ENCODE results near the gene AP4B1. TPM values are rescaled to one million over a fixed set of nuclear protein-coding genes. Genes with fewer than 3 reads are reported as not detected.
A peak's percentile ranks its signal among the peaks of the same experiment; 100 is the strongest.
"Not testable (repeated sequence)": the region's sequence is repeated elsewhere in the genome, so short reads cannot be mapped to it uniquely, and the experiment has no call there.

AP4B1 gene
- total RNA-seq, 2 donors from 2014 or later = 46.5 to 61.7 TPM

DNA sequence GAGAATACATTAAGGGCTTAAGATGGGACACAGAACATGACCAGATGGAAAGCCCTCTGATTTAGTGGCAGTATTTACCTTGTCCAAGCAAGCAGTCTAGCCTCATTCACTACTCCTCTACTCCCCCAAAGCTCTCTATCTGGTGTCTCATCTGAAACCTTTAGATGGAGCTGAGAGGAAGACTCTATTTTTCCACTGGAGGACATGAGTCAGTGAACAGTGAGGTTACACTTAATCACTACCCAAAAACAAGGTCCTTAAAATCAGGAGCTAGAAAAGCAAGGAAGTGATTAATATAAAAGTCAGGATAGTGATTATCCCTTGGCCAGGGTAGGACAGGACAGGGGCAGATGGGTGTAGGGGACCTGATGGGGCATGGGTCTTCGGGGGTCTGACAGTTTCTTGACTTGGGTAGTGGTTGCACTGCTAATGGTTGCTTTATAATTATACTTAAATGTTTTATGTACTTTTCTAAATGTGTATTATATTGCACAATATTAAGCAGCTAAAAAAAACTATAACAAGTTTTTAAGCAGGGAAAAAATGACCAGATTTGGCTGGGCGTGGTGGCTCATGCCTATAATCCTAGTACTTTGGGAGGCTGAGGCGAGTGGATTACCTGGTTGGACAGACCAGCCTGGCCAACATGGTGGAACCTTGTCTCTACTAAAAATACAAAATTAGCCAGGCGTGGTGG is 36.1 kb downstream of the AP4B1 start:
- peak; percentile 75 for ATAC-seq (replicated peaks)
- H3K36me3 Mint-ChIP-seq (ENCODE audit: low read depth) = peaks cover 71% of the 10 kb centered on the region
- H3K4me1 Mint-ChIP-seq = peaks cover 13% of the 10 kb centered on the region
- no peaks in the 10 kb centered on the region for H3K9me3 Mint-ChIP-seq
- H3K27me3 Mint-ChIP-seq = no peaks in the 10 kb centered on the region
- peak overlapping the region; percentile 71 for H3K4me3 Mint-ChIP-seq
- peak overlapping the region; percentile 96 for H3K27ac Mint-ChIP-seq

DNA sequence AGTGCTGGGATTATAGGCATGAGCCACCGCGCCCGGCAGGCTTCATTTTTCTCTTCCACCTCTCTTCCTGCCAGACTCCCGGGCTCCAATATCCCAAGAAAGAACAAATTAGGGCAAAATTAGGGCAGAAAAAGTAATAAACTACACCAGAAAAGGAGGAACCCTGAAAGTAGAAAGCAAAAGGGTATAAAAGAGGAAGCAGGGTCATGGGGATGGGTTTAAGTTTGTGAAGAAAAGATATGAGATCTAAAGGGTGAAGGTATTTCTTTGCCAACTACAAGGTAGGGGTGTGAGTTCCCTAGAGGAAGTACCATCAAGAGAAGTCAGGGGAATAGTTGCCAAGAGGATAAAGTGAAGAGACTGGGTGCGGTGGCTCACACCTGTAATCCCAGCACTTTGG is 43.0 kb downstream of the AP4B1 start:
- H3K36me3 Mint-ChIP-seq (ENCODE audit: low read depth) = peaks cover 76% of the 10 kb centered on the region

GRCh38 chr1:113860891-113861290 is 43.7 kb downstream of the AP4B1 start:
- peaks cover 18% of the 10 kb centered on the region for H3K4me1 Mint-ChIP-seq
- ATAC-seq (replicated peaks) = peak; percentile 28
- H3K36me3 Mint-ChIP-seq (ENCODE audit: low read depth) = peaks cover 80% of the 10 kb centered on the region
- H3K27me3 Mint-ChIP-seq = no peaks in the 10 kb centered on the region
- peak overlapping the region; percentile 11 for H3K4me3 Mint-ChIP-seq
- no peaks in the 10 kb centered on the region for H3K9me3 Mint-ChIP-seq
- H3K27ac Mint-ChIP-seq = peak overlapping the region; percentile 51

More for the DNA sequence above, 43.0 kb downstream of the AP4B1 start:
- Mint-ChIP-seq H3K4me1 (peaks cover 18% of the 10 kb centered on the region), H3K27me3 (no peaks in the 10 kb centered on the region), H3K9me3 (no peaks in the 10 kb centered on the region), H3K27ac (peak overlapping the region; percentile 51), H3K4me3 (no peak overlapping the region)
- ATAC-seq (replicated peaks) = no peak

GRCh38 chr1:113859478-113860175 is 45.0 kb downstream of the AP4B1 start:
- Mint-ChIP-seq H3K4me1 (peaks cover 21% of the 10 kb centered on the region), H3K4me3 (peak overlapping the region; percentile 21), H3K27me3 (no peaks in the 10 kb centered on the region), H3K27ac (peak overlapping the region; percentile 51), H3K36me3 (ENCODE audit: low read depth) (peaks cover 78% of the 10 kb centered on the region), H3K9me3 (no peaks in the 10 kb centered on the region)
- peak; percentile 40 for ATAC-seq (replicated peaks)

DNA sequence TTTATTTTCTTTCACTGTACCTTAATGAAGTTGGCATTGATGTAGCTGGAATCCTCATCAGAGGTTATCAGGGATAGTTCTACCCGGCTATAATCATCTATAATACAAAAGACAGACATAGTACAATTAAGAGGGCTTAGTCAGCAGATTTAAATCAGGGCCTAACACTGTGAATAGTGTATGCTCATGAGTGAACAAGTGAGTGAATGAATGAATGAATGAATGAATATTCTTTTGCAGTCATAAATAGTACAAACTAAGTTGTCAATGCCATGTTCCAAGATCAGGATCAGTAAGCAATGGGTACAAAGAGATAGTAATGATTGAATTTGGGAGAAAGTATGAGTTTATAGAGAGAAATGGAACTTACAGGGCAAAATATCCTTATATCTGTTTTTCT is 45.6 kb downstream of the AP4B1 start:
- Mint-ChIP-seq H3K27me3 (no peaks in the 10 kb centered on the region), H3K9me3 (no peaks in the 10 kb centered on the region), H3K4me1 (peaks cover 28% of the 10 kb centered on the region), H3K4me3 (peak overlapping the region; percentile 21), H3K27ac (peak overlapping the region; percentile 51), H3K36me3 (ENCODE audit: low read depth) (peaks cover 78% of the 10 kb centered on the region)
- ATAC-seq (replicated peaks) = no peak

GRCh38 chr1:113858418-113858817 is 46.2 kb downstream of the AP4B1 start:
- H3K4me1 Mint-ChIP-seq = peaks cover 29% of the 10 kb centered on the region
- H3K27me3 Mint-ChIP-seq = no peaks in the 10 kb centered on the region
- no peak for ATAC-seq (replicated peaks)
- no peaks in the 10 kb centered on the region for H3K9me3 Mint-ChIP-seq
- peak overlapping the region; percentile 7 for H3K27ac Mint-ChIP-seq
- H3K4me3 Mint-ChIP-seq = no peak overlapping the region
- peaks cover 76% of the 10 kb centered on the region for H3K36me3 Mint-ChIP-seq (ENCODE audit: low read depth)

- H3K27ac Mint-ChIP-seq = peak overlapping the region; percentile 59
- H3K27me3 Mint-ChIP-seq = no peaks in the 10 kb centered on the region
- H3K4me1 Mint-ChIP-seq = peaks cover 27% of the 10 kb centered on the region
- peaks cover 76% of the 10 kb centered on the region for H3K36me3 Mint-ChIP-seq (ENCODE audit: low read depth)
- no peak for ATAC-seq (replicated peaks)
- H3K9me3 Mint-ChIP-seq = no peaks in the 10 kb centered on the region
- no peak overlapping the region for H3K4me3 Mint-ChIP-seq
Observed at GRCh38 chr1:113857776-113858175, 46.8 kb downstream of the AP4B1 start.

GRCh38 chr1:113856401-113856790 is 48.2 kb downstream of the AP4B1 start:
- Mint-ChIP-seq H3K27ac (peak overlapping the region; percentile 47), H3K4me3 (no peak overlapping the region), H3K36me3 (ENCODE audit: low read depth) (peaks cover 83% of the 10 kb centered on the region), H3K4me1 (peaks cover 17% of the 10 kb centered on the region), H3K27me3 (no peaks in the 10 kb centered on the region), H3K9me3 (no peaks in the 10 kb centered on the region)
- ATAC-seq (replicated peaks) = no peak

- H3K4me3 Mint-ChIP-seq = no peak overlapping the region
- H3K27ac Mint-ChIP-seq = peak overlapping the region; percentile 47
- H3K9me3 Mint-ChIP-seq = no peaks in the 10 kb centered on the region
- peaks cover 89% of the 10 kb centered on the region for H3K36me3 Mint-ChIP-seq (ENCODE audit: low read depth)
- H3K4me1 Mint-ChIP-seq = peaks cover 16% of the 10 kb centered on the region
- ATAC-seq (replicated peaks) = no peak
- H3K27me3 Mint-ChIP-seq = no peaks in the 10 kb centered on the region
Observed at GRCh38 chr1:113855630-113856400, 48.8 kb downstream of the AP4B1 start.

- peaks cover 18% of the 10 kb centered on the region for H3K4me1 Mint-ChIP-seq
- peak overlapping the region; percentile 68 for H3K27ac Mint-ChIP-seq
- H3K36me3 Mint-ChIP-seq (ENCODE audit: low read depth) = peaks cover 86% of the 10 kb centered on the region
- H3K4me3 Mint-ChIP-seq = peak overlapping the region; percentile 12
- no peaks in the 10 kb centered on the region for H3K9me3 Mint-ChIP-seq
- ATAC-seq (replicated peaks) = peak; percentile 79
- no peaks in the 10 kb centered on the region for H3K27me3 Mint-ChIP-seq
Observed at GRCh38 chr1:113854234-113854633, 50.4 kb downstream of the AP4B1 start.

GRCh38 chr1:113852694-113853093 is 51.9 kb downstream of the AP4B1 start:
- peaks cover 18% of the 10 kb centered on the region for H3K4me1 Mint-ChIP-seq
- not testable (repeated sequence) for H3K9me3 Mint-ChIP-seq; H3K27ac Mint-ChIP-seq; ATAC-seq (replicated peaks); H3K4me3 Mint-ChIP-seq; H3K27me3 Mint-ChIP-seq
- peaks cover 86% of the 10 kb centered on the region for H3K36me3 Mint-ChIP-seq (ENCODE audit: low read depth)

GRCh38 chr1:113850127-113850796 is 54.3 kb downstream of the AP4B1 start:
- peaks cover 87% of the 10 kb centered on the region for H3K36me3 Mint-ChIP-seq (ENCODE audit: low read depth)
- H3K27ac Mint-ChIP-seq = peak overlapping the region; percentile 81
- no peaks in the 10 kb centered on the region for H3K9me3 Mint-ChIP-seq
- ATAC-seq (replicated peaks) = no peak
- peaks cover 18% of the 10 kb centered on the region for H3K4me1 Mint-ChIP-seq
- H3K27me3 Mint-ChIP-seq = no peaks in the 10 kb centered on the region
- no peak overlapping the region for H3K4me3 Mint-ChIP-seq

DNA sequence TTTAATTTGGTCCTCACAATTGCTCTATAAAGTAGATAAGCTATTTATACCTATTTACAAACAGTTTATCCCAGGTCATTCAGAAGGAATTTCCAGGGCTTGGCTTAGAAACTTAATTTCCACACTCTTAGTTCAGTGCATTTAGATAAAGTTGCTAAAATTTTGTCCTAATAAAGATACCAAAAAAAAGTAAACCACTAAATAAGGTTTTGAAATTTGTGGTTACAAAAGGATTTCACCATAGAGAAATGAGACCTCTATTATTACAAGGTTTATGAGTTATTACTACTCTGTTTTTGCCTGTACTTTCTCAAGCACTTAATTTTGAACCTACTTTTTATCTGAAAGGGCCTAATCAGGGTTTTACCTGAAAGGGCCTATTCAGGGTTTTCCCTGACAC is 55.5 kb downstream of the AP4B1 start:
- H3K36me3 Mint-ChIP-seq (ENCODE audit: low read depth) = peaks cover 88% of the 10 kb centered on the region
- ATAC-seq (replicated peaks) = no peak
- peaks cover 9% of the 10 kb centered on the region for H3K4me1 Mint-ChIP-seq
- no peak overlapping the region for H3K27ac Mint-ChIP-seq
- H3K27me3 Mint-ChIP-seq = no peaks in the 10 kb centered on the region
- no peak overlapping the region for H3K4me3 Mint-ChIP-seq
- H3K9me3 Mint-ChIP-seq = no peaks in the 10 kb centered on the region

DNA sequence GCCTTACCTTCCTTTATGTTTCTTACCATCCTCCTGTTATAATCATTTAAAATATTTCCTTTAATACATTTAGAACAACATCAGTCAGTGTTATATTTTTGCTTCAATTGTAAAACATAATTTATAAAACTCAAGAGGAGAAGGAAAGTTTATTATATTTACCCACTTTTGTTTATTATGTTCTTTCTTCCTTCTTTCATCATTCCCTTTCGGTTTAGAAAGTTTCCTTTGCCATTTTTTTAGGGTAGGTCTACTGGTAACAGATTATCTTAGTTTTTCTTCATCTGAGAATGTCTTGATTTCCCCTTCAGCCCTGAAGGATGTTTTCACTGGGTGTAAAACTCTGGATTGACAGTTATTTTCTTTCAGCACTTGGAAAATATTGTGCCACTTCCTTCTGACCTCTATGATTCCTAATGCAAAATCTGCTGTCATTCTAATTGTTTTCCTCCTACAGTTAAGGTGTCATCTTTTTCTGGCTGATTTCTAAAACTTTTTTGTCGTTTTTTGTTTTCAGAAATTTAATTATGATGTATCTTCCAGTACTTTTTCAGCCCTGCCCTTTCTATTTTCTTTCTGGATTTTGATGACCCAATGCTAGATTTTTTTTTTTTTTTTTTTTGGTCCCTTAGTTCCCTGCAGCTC is 58.1 kb downstream of the AP4B1 start:
- no peak for ATAC-seq (replicated peaks)
- Mint-ChIP-seq H3K4me3 (no peak overlapping the region), H3K27me3 (no peaks in the 10 kb centered on the region), H3K4me1 (peaks cover 7% of the 10 kb centered on the region), H3K36me3 (ENCODE audit: low read depth) (peaks cover 91% of the 10 kb centered on the region), H3K9me3 (no peaks in the 10 kb centered on the region), H3K27ac (peak overlapping the region; percentile 29)

All from activated T-helper 17 cell treated with anti-CD3 and anti-CD28 coated beads, Interleukin-2, amount 50 U/mL, for 72 hours (primary cell).